B cell (primary cell): ENCODE measurements around the gene TMIE. TPM values are rescaled to one million over a fixed set of nuclear protein-coding genes. Genes with fewer than 3 reads are reported as not detected.

Source experiments
- ATAC-seq: fragments of 200-7000 bp; cut with Tn5 transposase; one replicate; pipeline ENCODE4 v1.10.0; 2021; ENCODE audit warnings: low read depth, mild to moderate bottlenecking, moderate number of reproducible peaks, moderate library complexity
- CTCF ChIA-PET: fragments of 350-600 bp; sonication (Branson Sonifier 250); formaldehyde crosslinking; loops from one replicate; lab custom pipeline; 2021; ENCODE audit warnings: antibody characterized with exemption, inconsistent platforms; lab: Charles Lee
- POLR2A ChIA-PET: fragments of 350-600 bp; sonication (Branson Sonifier 250); formaldehyde crosslinking; loops from one replicate; lab custom pipeline; 2021; ENCODE audit warnings: antibody characterized with exemption; lab: Charles Lee
- DNase-seq: peaks from one replicate; pipeline ENCODE4 v3.0.0; 2013
- H2AFZ ChIP-seq: 2 replicates; pipeline ENCODE4 v1.6.1; 2012; ENCODE audit warnings: mild to moderate bottlenecking, low read depth, low read length; ENCODE audit not compliant: insufficient read depth, poor library complexity, severe bottlenecking
- H3K27ac ChIP-seq, 2 donors: 1 replicate in 1 of 2; 2 replicates in 1 of 2; pipeline ENCODE4 v1.5.1; 2012 to 2013; ENCODE audit warnings: low read length in 2 of 2, mild to moderate bottlenecking in 2 of 2, moderate library complexity in 1 of 2
- H3K27me3 ChIP-seq, 4 experiments: fragments of 200-600 bp in 1 of 4; sonication (generic) in 1 of 4; replicated peaks in 1 of 4; 1 replicate in 2 of 4; 2 replicates in 2 of 4; pipeline versions ENCODE4 v1.6.1 to v1.7.0; 2013 to 2016; ENCODE audit warnings: low read length in 3 of 4, mild to moderate bottlenecking in 2 of 4, mixed read lengths in 1 of 4, moderate library complexity in 1 of 4; ENCODE audit not compliant: insufficient read depth in 4 of 4, control insufficient read depth in 3 of 4; ENCODE audit errors: control extremely low read depth in 1 of 4
- H3K36me3 ChIP-seq, 2 experiments: replicated peaks in 1 of 2; 1 replicate in 1 of 2; 2 replicates in 1 of 2; pipeline versions ENCODE4 v1.6.1 to v1.7.1; 2013; ENCODE audit warnings: low read length in 1 of 2; ENCODE audit not compliant: insufficient read depth in 2 of 2, control insufficient read depth in 1 of 2; ENCODE audit errors: control extremely low read depth in 1 of 2, extremely low read depth in 1 of 2
- H3K4me1 ChIP-seq, 2 donors: fragments of 200-600 bp in 1 of 2; sonication (generic) in 1 of 2; 1 replicate in 1 of 2; 2 replicates in 1 of 2; pipeline versions ENCODE4 v1.5.1 to v1.6.1; 2013 to 2017; ENCODE audit warnings: low read length in 2 of 2; ENCODE audit not compliant: control insufficient read depth in 2 of 2, insufficient read depth in 2 of 2
- H3K4me2 ChIP-seq: replicated peaks from 2 replicates; pipeline ENCODE3; 2012; ENCODE audit warnings: mild to moderate bottlenecking, low read depth, low read length; ENCODE audit not compliant: poor library complexity, severe bottlenecking
- H3K4me3 ChIP-seq, 5 experiments: fragments of 200-600 bp in 1 of 5; sonication (generic) in 1 of 5; 1 replicate in 3 of 5; 2 replicates in 2 of 5; pipeline versions ENCODE4 v1.5.1 to v1.7.0; 2011 to 2016; ENCODE audit warnings: low read length in 4 of 5, mild to moderate bottlenecking in 4 of 5, low read depth in 2 of 5, control low read depth in 1 of 5, moderate library complexity in 1 of 5; ENCODE audit not compliant: insufficient read depth in 1 of 5; ENCODE audit errors: control extremely low read depth in 1 of 5, extremely low read depth in 1 of 5
- H3K79me2 ChIP-seq: fragments of 200-600 bp; sonication (generic); one replicate; pipeline ENCODE4 v1.6.0; 2016; ENCODE audit warnings: low read length; ENCODE audit not compliant: control insufficient read depth, insufficient read depth
- H3K9ac ChIP-seq: fragments of 200-600 bp; sonication (generic); 2 replicates; pipeline ENCODE4 v1.6.1; 2017; ENCODE audit warnings: mild to moderate bottlenecking, low read length, moderate library complexity
- H3K9me3 ChIP-seq, 3 donors: one replicate each; pipeline versions ENCODE4 v1.6.1 to v1.7.1; 2013; ENCODE audit warnings: low read length in 2 of 3; ENCODE audit not compliant: control insufficient read depth in 2 of 3, insufficient read depth in 1 of 3; ENCODE audit errors: control extremely low read depth in 1 of 3
- H4K20me1 ChIP-seq: 2 replicates; pipeline ENCODE4 v1.6.0; 2012; ENCODE audit warnings: mild to moderate bottlenecking, low read length; ENCODE audit not compliant: insufficient read depth, control insufficient read depth, poor library complexity, severe bottlenecking
- H3K27ac Mint-ChIP-seq: one replicate; pipeline ENCODE4 v1.8.0; 2021; ENCODE audit warnings: mixed read lengths
- H3K27me3 Mint-ChIP-seq: one replicate; pipeline ENCODE4 v1.8.0; 2021; ENCODE audit warnings: mixed read lengths
- H3K4me1 Mint-ChIP-seq: one replicate; pipeline ENCODE4 v1.8.0; 2021; ENCODE audit warnings: mixed read lengths
- H3K4me3 Mint-ChIP-seq: one replicate; pipeline ENCODE4 v1.8.0; 2021; ENCODE audit warnings: mixed read lengths
- H3K9me3 Mint-ChIP-seq: one replicate; pipeline ENCODE4 v1.8.0; 2022; ENCODE audit warnings: mixed read lengths; ENCODE audit not compliant: insufficient read depth
- CTCF ChIP-seq: fragments of 200-600 bp; IDR thresholded peaks from one replicate; pipeline ENCODE4 v1.8.0; 2022; ENCODE audit warnings: antibody characterized with exemption, mild to moderate bottlenecking
- EZH2 ChIP-seq: IDR thresholded peaks from 2 replicates; pipeline ENCODE4 v1.6.1; 2012; ENCODE audit warnings: borderline replicate concordance, low read depth, mild to moderate bottlenecking, moderate library complexity, low read length; ENCODE audit not compliant: insufficient read depth, poor library complexity, severe bottlenecking
- WGBS: methylation state at CpG from one replicate; pipeline ENCODE4 v1.1.5; 2013; ENCODE audit warnings: missing lambda C conversion rate; ENCODE audit not compliant: insufficient coverage; 5-methylcytosine and 5-hydroxymethylcytosine counted together
- intact Hi-C: fragments of 100-400 bp; cut with micrococcal nuclease; formaldehyde crosslinking; loops from one replicate; pipeline ENCODE4 v1.10.0; 2022
- polyA plus RNA-seq: library from polyadenylated mRNA; depleted of rRNA; stranded (reverse); fragments of >200 nt; gene quantifications from 2 replicates; pipeline ENCODE4 v1.2.3, GENCODE V29; 2012
- total RNA-seq, 2 donors: library from RNA; stranded (reverse); fragments of 120-200 nt in 1 of 2; gene quantifications; 1 replicate in 1 of 2; 2 replicates in 1 of 2; pipeline versions ENCODE4 v1.2.3 to v1.2.4, GENCODE V29; 2013 to 2022

The TMIE gene
- total and polyA plus RNA-seq, 2 donors (not counting 1 experiment from before 2014, with no cell fraction given): not detected

- no peaks in the 10 kb centered on the region for H3K79me2 ChIP-seq
- TF ChIP-seq EZH2 (no peak), CTCF (no peak)
- POLR2A ChIA-PET: no interaction called here
- no peak for ATAC-seq
- CTCF ChIA-PET: no interaction called here
- no peaks in the 10 kb centered on the region for H3K9me3 ChIP-seq
- H3K4me1 ChIP-seq: peaks cover 0 to 4% of the 10 kb centered on the region in 2 donors
- H3K9ac ChIP-seq: no peak overlapping the region
- no peak overlapping the region for H2AFZ ChIP-seq
- H3K4me3 Mint-ChIP-seq: no peak overlapping the region
- DNase-seq: no peak
- H3K27ac Mint-ChIP-seq: peak overlapping the region; percentile 15
- peaks cover 0 to 4% (median 1%) of the 10 kb centered on the region in 4 experiments for H3K27me3 ChIP-seq
- intact Hi-C loops: no loop called here
- H3K9me3 Mint-ChIP-seq: no peaks in the 10 kb centered on the region
- no peaks in the 10 kb centered on the region for H4K20me1 ChIP-seq
- no peak overlapping the region for H3K4me2 ChIP-seq
- no peak overlapping the region for H3K27ac ChIP-seq
- H3K27me3 Mint-ChIP-seq: peaks cover 16% of the 10 kb centered on the region
- H3K4me1 Mint-ChIP-seq: peaks cover 9% of the 10 kb centered on the region
- 85% methylated on average over 13 of the region's 15 CpGs for WGBS
- no peaks in the 10 kb centered on the region for H3K36me3 ChIP-seq
- no peak overlapping the region for H3K4me3 ChIP-seq
Measured at GRCh38 chr3:46661776-46662766, 39.1 kb upstream of the TMIE start.
